Anterior cingulate cortex (tissue), 58 donors: ENCODE data around the gene POLR2H.

Experiments
- DNase-seq, 58 donors: peaks; one replicate each; lab custom pipeline; 2025; lab: John Stamatoyannopoulos, UW

Gene POLR2H

DNA sequence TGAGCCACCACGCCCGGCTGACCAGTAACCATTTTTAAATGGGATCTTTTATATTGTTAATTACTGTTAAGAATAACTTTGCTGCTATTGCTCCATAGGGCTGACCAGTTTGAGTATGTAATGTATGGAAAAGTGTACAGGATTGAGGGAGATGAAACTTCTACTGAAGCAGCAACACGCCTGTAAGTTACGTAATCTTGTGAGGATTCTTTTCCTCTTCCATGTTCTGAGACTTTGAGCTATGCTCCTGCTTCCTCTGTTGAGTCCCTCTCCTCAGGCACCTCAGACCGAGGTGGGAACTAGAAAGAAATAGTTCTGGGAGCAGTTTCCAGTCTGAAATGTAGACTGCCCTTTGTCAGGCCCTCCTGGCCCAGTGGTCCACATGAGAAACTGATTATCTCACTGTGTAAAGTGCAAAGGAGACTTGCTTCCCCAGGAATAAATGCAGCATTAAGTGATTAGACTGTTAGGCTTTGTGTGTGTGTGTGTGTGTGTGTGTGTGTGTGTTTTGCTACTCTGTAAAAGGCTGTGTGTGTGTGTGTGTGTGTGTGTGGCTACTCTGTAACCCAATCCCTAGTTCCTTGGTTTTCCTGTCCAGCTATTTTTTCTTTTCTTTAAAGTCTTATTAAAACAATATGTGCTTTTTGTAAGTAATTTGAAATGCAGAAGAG is 5.2 kb downstream of the POLR2H start:
- no peak for DNase-seq

DNA sequence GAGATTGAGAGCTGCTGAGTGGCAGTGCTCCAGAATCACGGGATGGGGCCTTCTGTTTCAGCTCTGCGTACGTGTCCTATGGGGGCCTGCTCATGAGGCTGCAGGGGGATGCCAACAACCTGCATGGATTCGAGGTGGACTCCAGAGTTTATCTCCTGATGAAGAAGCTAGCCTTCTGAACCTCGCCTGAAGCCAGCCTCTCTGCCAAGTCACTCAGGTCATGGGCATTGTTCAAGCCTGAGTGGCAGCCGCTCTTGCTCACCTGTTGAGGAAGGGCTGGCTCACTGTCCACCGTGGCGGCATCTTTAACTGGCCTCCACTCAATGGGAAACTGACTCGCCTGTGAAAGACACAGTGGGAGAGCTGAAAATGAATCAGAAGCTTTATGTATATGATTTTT is 6.6 kb downstream of the POLR2H start:
- DNase-seq, result no peak

GRCh38 chr3:184368586-184369183 is 7.2 kb downstream of the POLR2H start:
- peak in 36 of 58 donors; percentile 19 to 77 (median 50) for DNase-seq

GRCh38 chr3:184371570-184372018 is 10.1 kb downstream of the POLR2H start:
- DNase-seq, result peak in 56 of 58 donors; percentile 16 to 88 (median 66)

GRCh38 chr3:184372296-184372821 is 10.8 kb downstream of the POLR2H start:
- DNase-seq, result no peak

DNA sequence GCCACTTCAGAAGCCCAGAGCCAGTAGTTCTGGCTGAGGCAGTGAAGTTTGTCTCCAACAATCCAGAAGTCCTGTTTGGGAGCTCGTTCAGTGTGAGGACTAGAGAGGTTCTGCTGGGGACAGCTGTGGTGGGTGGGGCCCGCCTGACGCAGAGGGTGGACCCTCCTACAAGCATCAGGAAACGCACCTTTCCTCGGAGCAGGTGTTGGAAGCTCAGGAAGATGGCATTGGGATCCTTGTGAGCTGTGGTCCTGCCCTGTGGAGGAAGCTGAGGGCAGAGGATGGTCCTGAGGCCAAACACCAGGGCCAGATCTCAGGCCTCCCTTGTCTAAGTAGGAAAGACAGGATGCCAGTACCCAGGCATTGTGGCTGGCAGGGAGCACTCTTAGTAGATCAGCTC is 11.4 kb downstream of the POLR2H start:
- DNase-seq, result no peak

GRCh38 chr3:184373422-184373821 is 11.9 kb downstream of the POLR2H start:
- DNase-seq, result no peak

DNA sequence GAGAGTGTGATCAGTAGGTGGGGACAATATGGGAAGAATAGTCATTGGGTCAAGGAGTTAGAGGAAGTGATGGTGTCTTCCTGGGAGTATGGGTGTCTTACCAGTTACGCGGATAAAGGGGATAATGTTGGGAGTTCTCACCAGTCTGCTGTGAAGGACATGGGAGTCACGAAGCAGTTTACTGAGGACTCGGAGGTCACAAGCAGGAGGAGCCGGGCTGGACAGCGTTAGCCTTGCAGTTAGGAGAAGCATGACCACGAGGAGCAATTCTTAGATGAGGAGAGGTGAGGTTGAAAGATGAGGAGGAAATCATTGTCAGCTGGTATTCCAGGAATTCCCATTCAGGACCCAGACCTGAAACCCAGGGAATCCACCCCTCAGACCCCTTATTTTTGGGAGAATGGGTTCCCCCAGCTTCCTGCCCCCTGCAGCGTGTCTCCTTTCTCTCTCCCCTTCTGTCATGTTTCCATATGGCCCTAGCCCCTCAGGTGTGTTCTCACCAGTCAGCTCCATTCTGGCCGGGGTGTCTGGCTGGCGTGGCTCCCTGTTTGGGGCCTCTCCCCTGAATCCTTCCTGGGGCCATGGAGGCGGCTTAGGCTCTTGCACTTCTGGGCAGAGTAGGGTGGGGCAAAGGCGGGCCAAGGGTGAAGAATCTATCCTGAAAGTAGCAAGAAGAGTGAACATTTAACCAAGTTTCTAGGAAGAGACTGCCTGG is 14.4 kb downstream of the POLR2H start:
- DNase-seq, result no peak

DNA sequence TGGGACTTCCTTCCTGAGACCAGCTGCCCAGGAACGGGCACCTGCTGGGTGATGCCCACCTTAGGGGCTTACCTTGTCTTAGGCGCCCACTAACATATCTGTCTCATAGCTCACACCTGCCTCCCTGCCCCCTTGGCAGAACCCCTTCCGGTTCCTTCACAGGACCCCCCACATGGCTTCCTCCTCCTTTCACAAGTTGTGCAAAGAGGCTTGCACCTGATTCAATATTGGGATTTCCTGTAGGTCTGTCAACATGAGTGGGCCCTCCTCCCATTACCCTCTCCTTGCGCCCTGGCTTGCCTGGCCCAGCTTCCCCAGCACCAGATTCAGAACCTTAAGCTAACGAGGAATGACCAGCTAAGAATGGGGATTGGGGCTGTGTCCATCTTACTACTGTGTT is 15.9 kb downstream of the POLR2H start:
- no peak for DNase-seq

DNA sequence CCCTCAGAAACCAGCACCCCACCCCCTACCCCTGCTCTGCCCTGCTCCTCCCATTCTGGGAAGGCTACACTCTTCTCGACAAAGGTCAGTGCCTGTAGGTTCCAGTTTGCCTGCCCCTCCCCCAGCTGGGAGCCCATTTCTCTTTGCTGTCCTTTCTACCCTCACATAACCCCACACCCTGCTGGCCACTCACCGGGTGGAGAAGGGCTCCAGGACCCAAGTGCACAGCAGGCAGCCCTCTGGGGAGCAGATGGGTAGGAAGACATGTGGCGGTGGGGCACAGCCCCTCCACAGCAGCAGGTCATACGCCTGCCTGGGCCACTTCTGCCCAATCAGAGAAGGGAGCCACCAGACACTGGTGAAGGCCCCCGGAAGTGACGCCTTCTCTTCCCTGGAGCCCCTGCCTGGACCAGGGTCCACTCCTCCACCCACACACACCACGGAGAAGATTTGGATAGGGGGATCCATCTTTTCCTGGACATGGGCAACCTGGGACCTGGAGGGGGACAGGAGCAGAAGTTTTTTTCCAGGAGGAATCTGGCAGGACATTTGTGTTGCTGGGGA is 16.5 kb downstream of the POLR2H start, which contains the start of gene THPO:
Gene THPO (minus strand): TSS at position 326 of the 564 bp plus-strand sequence. CDS start 1,948 bp downstream, outside the sequence.
- peak in 3 of 58 donors; percentile 17 to 33 (median 20) for DNase-seq

GRCh38 chr3:184378651-184379357 is 17.3 kb downstream of the POLR2H start:
- DNase-seq, result no peak

- DNase-seq, result peak in 2 of 58 donors; percentile 17 to 25
These were observed 18.1 kb downstream of the POLR2H start, which contains the start of gene CHRD for GRCh38 chr3:184379358-184380184. Gene CHRD, plus strand, starts transcription at chr3:184380054. Its CDS starts 265 bp downstream, at chr3:184380319.

GRCh38 chr3:184380185-184380626 is 18.7 kb downstream of the POLR2H start:
- peak in 31 of 58 donors; percentile 8 to 62 (median 29) for DNase-seq

DNA sequence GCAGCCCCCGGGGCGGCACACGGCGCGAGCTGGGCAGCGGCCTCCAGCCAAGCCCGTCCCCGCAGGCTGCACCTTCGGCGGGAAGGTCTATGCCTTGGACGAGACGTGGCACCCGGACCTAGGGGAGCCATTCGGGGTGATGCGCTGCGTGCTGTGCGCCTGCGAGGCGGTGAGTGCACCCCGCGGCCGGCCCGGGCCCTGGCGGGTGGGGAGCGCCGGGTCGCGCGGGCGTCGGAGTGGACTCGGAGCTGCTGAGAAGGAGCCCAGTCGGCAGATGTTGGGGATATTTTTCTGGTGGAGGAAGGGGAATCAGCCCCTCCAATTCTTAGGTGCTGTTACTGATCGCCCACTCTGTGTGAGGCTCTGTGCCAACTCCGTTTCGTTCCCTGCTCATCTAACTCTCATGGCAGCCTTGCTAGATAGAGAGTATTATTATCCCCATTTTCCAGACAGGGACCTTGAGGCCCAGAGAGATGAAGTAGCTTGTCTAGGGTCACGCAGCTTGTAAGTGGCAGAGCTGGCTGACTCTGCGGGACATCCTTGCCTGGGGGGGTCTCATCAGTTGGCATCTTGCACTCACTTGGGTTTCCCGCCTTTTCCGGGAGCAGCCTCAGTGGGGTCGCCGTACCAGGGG is 19.2 kb downstream of the POLR2H start:
- peak in 1 of 58 donors; percentile 31 for DNase-seq

- no peak for DNase-seq
These were observed 20.0 kb downstream of the POLR2H start for GRCh38 chr3:184381261-184382224.

DNA sequence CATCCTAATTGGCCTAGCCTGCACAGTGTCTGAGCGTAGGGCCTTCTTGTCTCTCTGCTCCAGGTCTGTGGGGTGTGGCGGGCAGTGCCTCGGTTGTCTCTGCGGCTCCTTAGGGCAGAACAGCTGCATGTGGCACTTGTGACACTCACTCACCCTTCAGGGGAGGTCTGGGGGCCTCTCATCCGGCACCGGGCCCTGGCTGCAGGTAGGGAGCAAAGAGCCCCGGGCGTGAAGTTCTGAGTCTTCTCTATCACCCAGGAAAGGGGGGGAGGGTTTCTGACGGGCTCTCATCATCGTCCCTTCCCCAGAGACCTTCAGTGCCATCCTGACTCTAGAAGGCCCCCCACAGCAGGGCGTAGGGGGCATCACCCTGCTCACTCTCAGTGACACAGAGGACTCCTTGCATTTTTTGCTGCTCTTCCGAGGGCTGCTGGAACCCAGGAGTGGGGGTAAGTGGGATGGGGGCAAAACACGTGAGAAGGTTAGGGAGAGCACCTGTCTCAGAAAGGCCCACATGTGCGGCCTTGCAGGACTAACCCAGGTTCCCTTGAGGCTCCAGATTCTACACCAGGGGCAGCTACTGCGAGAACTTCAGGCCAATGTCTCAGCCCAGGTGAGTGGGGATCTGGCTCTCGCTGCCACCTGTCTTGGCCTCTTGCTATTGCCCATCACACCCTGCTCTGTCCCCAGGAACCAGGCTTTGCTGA is 21.0 kb downstream of the POLR2H start:
- no peak for DNase-seq
